Testis (tissue), 3 donors: ENCODE measurements around the gene IGSF21. TPM values are rescaled to one million over a fixed set of nuclear protein-coding genes. Genes with fewer than 3 reads are reported as not detected.

Experiments used
- DNase-seq: peaks from one replicate; pipeline ENCODE4 v3.0.0-alpha.2; 2019
- H3K27ac ChIP-seq, 2 donors: fragments of 200-600 bp; sonication (generic); one replicate each; pipeline ENCODE4 v1.5.1; 2019
- H3K27me3 ChIP-seq: fragments of 200-600 bp; sonication (generic); one replicate; pipeline ENCODE4 v1.5.1; 2019
- H3K36me3 ChIP-seq: fragments of 200-600 bp; sonication (generic); one replicate; pipeline ENCODE4 v1.5.1; 2017; ENCODE audit warnings: low read depth; ENCODE audit errors: missing control alignments
- H3K4me1 ChIP-seq: fragments of 200-600 bp; sonication (generic); one replicate; pipeline ENCODE4 v1.5.1; 2019
- H3K4me3 ChIP-seq, 2 donors: fragments of 200-600 bp; sonication (generic); one replicate each; pipeline ENCODE4 v1.5.1; 2017 to 2019
- H3K9me3 ChIP-seq: fragments of 200-600 bp; sonication (generic); one replicate; pipeline ENCODE4 v1.5.1; 2017
- CTCF ChIP-seq, 3 experiments: fragments of 450-650 bp in 2 of 3; fragments of 200-600 bp in 1 of 3; sonication (generic) in 1 of 3; IDR thresholded peaks; one replicate each; pipeline ENCODE4 v1.5.1; 2016 to 2019; ENCODE audit warnings: antibody characterized with exemption in 3 of 3, mild to moderate bottlenecking in 2 of 3, moderate library complexity in 1 of 3
- POLR2A ChIP-seq: fragments of 450-650 bp; IDR thresholded peaks from one replicate; pipeline ENCODE4 v1.6.1; 2017; ENCODE audit warnings: antibody characterized with exemption, mild to moderate bottlenecking, moderate library complexity
- WGBS, 2 donors: methylation state at CpG; one replicate each; pipeline ENCODE4 v1.1.5; 2018; 5-methylcytosine and 5-hydroxymethylcytosine counted together
- intact Hi-C: fragments of 100-400 bp; cut with DNase I; formaldehyde crosslinking; loops from one replicate; pipeline ENCODE4 v1.15.1; 2023; ENCODE audit warnings: low total_unique reads
- polyA plus RNA-seq: library from polyadenylated mRNA; stranded (reverse); fragments of 350-450 nt; fragmentation: Illumina TruSeq; extraction: RNeasy Lipid Tissue Mini Kit (QIAGEN cat#74804); gene quantifications from one replicate; pipeline ENCODE4 v1.2.3, GENCODE V29; 2014; ENCODE audit warnings: low read depth, low replicate concordance; ENCODE audit not compliant: insufficient read depth
- total RNA-seq, 2 donors: library from RNA; depleted of rRNA; stranded (reverse); fragments of >200 nt; gene quantifications; one replicate each; pipeline ENCODE4 v1.2.3, GENCODE V29; 2016

Gene IGSF21
- total and polyA plus RNA-seq, 3 donors from 2014 or later = 1.7 to 4.2 (median 2.9) TPM

GRCh38 chr1:18387307-18387706, 279.7 kb downstream of the IGSF21 start:
- WGBS, 2 donors = 90 to 97% methylated on average over 5 to 6 of the region's 6 CpGs

GRCh38 chr1:18390953-18391352, 283.4 kb downstream of the IGSF21 start:
- Histone ChIP-seq H3K4me3 (no peak overlapping the region), H3K27me3 (no peaks in the 10 kb centered on the region), H3K36me3 (no peaks in the 10 kb centered on the region), H3K9me3 (no peaks in the 10 kb centered on the region), H3K27ac (no peak overlapping the region), H3K4me1 (no peaks in the 10 kb centered on the region)
- TF ChIP-seq CTCF (IDR thresholded peaks at IDR 0.05) (no peak), POLR2A (no peak)
- 90 to 94% methylated on average over 6 to 11 of the region's 11 CpGs for WGBS, 2 donors
- intact Hi-C loops = no loop called here
- no peak for DNase-seq

More at GRCh38 chr1:18387307-18387706, 279.7 kb downstream of the IGSF21 start:
- H3K4me3 ChIP-seq = no peak overlapping the region
- H3K27me3 ChIP-seq = no peaks in the 10 kb centered on the region
- TF ChIP-seq CTCF (IDR thresholded peaks at IDR 0.05) = no peak
- no peaks in the 10 kb centered on the region for H3K9me3 ChIP-seq
- no peak overlapping the region for H3K27ac ChIP-seq
- no peaks in the 10 kb centered on the region for H3K36me3 ChIP-seq
- peaks cover 19% of the 10 kb centered on the region for H3K4me1 ChIP-seq
- intact Hi-C loops = no loop called here
- no peak for DNase-seq

GRCh38 chr1:18394563-18395156, 287.1 kb downstream of the IGSF21 start:
- Histone ChIP-seq H3K9me3 (no peaks in the 10 kb centered on the region), H3K27me3 (no peaks in the 10 kb centered on the region), H3K36me3 (no peaks in the 10 kb centered on the region), H3K4me3 (no peak overlapping the region), H3K27ac (no peak overlapping the region), H3K4me1 (no peaks in the 10 kb centered on the region)
- no peak for DNase-seq
- TF ChIP-seq POLR2A (no peak), CTCF (IDR thresholded peaks at IDR 0.05) (no peak)
- intact Hi-C loops = no loop called here
- 84 to 89% methylated on average over 8 to 9 of the region's 9 CpGs for WGBS, 2 donors

GRCh38 chr1:18396247-18396980, 288.8 kb downstream of the IGSF21 start:
- WGBS, 2 donors = 73 to 75% methylated on average over 7 of the region's 7 CpGs
- TF ChIP-seq POLR2A (no peak), CTCF (IDR thresholded peaks at IDR 0.05) (no peak)
- Histone ChIP-seq H3K4me3 (no peak overlapping the region), H3K27me3 (no peaks in the 10 kb centered on the region), H3K27ac (no peak overlapping the region), H3K36me3 (no peaks in the 10 kb centered on the region), H3K4me1 (no peaks in the 10 kb centered on the region), H3K9me3 (no peaks in the 10 kb centered on the region)
- intact Hi-C loops = no loop called here
- DNase-seq = no peak
